AG20443 (cell line): Measurements from ENCODE around the gene ESPN.
A peak's percentile ranks its signal among the peaks of the same experiment; 100 is the strongest.

ENCODE experiments used
- DNase-seq: peaks from one replicate; pipeline ENCODE4 v3.0.0; 2012; ENCODE audit warnings: low spot score, mixed read lengths

ESPN gene

GRCh38 chr1:6497215-6497866, 72.8 kb downstream of the ESPN start:
- peak; percentile 84 for DNase-seq

- no peak for DNase-seq
Observed at GRCh38 chr1:6497867-6498575, 73.4 kb downstream of the ESPN start.

GRCh38 chr1:6498576-6499111, 74.1 kb downstream of the ESPN start:
- no peak for DNase-seq

GRCh38 chr1:6499296-6499695, 74.7 kb downstream of the ESPN start:
- no peak for DNase-seq

GRCh38 chr1:6500544-6501278, 76.1 kb downstream of the ESPN start:
- DNase-seq = peak; percentile 37

- no peak for DNase-seq
Observed at GRCh38 chr1:6501279-6501813, 76.8 kb downstream of the ESPN start.

GRCh38 chr1:6502000-6502891, 77.7 kb downstream of the ESPN start:
- DNase-seq = peak; percentile 79

GRCh38 chr1:6503884-6504602, 79.5 kb downstream of the ESPN start:
- no peak for DNase-seq

- DNase-seq = no peak
Observed at GRCh38 chr1:6504887-6505286, 80.3 kb downstream of the ESPN start.

GRCh38 chr1:6505367-6506209, 81.0 kb downstream of the ESPN start:
- no peak for DNase-seq

- DNase-seq = no peak
Observed at GRCh38 chr1:6506210-6507036, 81.8 kb downstream of the ESPN start.

GRCh38 chr1:6507037-6507428, 82.5 kb downstream of the ESPN start:
- DNase-seq = no peak

- peak; percentile 50 for DNase-seq
Observed at GRCh38 chr1:6507461-6507911, 82.9 kb downstream of the ESPN start.

- DNase-seq = no peak
Observed at GRCh38 chr1:6508154-6508815, 83.7 kb downstream of the ESPN start.

GRCh38 chr1:6508816-6509189, 84.2 kb downstream of the ESPN start:
- DNase-seq = no peak

GRCh38 chr1:6509220-6509918, 84.8 kb downstream of the ESPN start:
- DNase-seq = no peak

GRCh38 chr1:6509919-6510291, 85.3 kb downstream of the ESPN start:
- no peak for DNase-seq

- no peak for DNase-seq
Observed at GRCh38 chr1:6510493-6510892, 85.9 kb downstream of the ESPN start.
